GM18909 (cell line): ENCODE measurements around the gene STIL.
"Not testable (repeated sequence)": the region's sequence is repeated elsewhere in the genome, so short reads cannot be mapped to it uniquely, and the experiment has no call there.

Source experiments
- ATAC-seq: cut with Tn5 transposase; IDR thresholded peaks from one replicate; pipeline ENCODE4 v1.9.1; 2021; ENCODE audit warnings: mild to moderate bottlenecking; ENCODE audit not compliant: unreplicated experiment, poor library complexity

STIL gene

GRCh38 chr1:47313915-47314664, at the start of gene STIL:
Gene STIL, minus strand, starts transcription at chr1:47314147. Its CDS starts 3,828 bp downstream, at chr1:47310319.
- ATAC-seq: peak; percentile 98

DNA sequence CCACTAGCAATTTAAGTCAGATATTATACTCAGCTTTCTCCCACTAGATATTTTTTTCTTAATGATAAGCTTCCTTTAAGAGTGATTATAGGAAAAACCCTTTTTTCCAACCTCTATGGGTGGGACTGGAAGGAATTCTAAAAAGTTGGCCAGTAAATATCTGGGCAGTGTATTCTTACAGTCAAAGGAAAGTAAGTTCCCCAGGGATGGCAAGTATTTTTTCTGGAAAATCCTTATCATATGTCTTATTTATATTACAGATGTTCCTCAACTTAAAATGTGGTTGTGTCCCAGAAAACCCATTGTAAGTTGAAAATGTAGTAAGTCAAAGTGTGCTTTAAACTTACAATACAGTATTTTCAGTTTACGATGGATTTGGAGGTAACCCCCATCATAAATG, 48.9 kb upstream of the STIL start:
- ATAC-seq: no peak

GRCh38 chr1:47361380-47361779, 47.4 kb upstream of the STIL start:
- no peak for ATAC-seq

DNA sequence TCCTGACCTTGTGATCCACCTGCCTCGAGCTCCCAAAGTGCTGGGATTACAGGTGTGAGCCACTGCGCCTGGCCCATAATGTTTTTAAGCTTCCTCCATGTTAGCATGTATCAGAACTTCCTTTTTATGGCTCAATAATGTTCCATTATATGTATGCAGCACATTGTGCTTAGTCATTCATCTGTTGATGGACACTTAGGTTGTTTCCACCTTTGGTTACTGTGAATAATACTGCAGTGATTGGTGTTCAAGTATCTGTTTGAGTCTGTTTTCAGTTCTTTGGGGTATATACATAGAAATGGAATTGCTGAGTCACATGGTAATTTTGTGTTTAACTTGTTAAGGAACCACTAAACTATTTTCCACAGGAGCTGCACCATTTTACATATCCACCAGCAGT, 37.4 kb upstream of the STIL start:
- peak; percentile 92 for ATAC-seq

GRCh38 chr1:47348246-47348645, 34.3 kb upstream of the STIL start:
- no peak for ATAC-seq

DNA sequence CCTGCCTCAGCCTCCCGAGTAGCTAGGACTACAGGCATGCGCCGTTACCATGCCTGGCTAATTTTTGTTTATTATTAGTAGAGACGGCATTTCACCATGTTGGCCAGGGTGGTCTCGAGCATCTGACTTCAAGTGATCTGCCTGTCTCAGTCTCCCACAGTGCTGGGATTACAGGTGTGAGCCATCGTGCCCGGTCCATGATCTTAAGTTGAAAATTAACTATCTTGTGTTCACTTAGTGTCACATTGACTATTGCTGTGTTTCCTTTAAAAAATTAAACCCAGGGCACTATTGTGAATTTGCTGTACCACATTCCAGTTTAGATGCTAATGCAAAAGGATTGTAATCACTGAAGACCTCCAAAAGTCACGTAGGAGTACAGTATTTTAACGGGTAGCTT, 33.8 kb upstream of the STIL start:
- no peak for ATAC-seq

DNA sequence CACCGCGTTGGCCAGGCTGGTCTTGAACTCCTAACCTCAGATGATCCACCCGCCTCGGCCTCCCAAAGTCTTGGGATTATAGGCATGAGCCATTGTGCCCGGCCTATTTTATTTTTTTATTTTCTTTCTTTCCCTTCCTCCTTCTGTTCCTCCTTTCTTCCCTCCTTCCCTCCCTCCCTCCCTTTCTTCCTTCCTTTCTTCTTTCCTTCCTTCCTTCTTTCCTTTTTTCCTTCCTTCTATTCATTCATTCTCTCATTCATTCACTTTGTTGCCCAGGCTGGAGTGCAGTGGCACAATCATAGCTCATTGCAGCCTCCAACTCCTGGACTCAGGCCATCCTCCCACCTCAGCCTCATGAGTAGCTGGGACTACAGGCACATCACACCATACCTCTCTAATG, 33.0 kb upstream of the STIL start:
- ATAC-seq: not testable (repeated sequence)

GRCh38 chr1:47340227-47340626, 26.3 kb upstream of the STIL start:
- ATAC-seq: no peak

DNA sequence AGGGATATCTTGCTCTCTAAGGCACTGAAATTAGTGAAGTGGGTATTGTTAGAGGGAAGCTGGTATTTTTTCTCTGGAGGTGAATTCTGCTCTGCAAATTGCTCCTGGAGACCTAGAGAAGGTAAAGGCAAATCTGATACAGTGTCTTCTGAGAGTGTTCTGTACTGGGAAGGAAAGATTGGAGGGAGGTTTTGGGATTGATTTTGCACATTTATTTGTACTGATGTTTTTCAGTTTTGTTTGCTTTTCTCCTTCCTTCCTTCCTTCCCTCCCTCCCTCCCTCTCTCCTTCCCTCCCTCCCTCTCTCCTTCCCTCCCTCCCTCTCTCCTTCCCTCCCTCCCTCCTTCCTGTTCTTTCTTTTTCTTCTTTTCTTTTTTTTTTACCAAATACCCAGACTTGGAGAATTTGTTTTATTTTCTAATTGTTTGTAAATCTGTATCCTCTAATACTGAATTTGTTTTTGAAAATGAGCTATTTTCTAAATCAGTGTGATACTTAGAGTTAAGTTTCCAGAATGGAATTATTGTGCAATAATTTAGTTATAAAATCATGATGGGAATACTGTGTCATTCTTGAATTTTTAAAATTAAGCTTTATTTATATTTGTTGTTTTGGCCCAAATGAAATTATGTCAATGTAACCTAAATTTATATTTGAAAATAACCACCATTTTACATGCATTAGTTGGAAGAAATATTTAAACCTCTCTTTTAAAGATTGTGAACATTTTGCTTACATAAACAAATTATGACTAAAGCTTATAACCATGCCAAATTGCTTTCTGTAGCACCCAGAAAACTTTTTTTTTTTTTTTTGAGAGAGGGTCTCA, 24.5 kb upstream of the STIL start:
- ATAC-seq: no peak

DNA sequence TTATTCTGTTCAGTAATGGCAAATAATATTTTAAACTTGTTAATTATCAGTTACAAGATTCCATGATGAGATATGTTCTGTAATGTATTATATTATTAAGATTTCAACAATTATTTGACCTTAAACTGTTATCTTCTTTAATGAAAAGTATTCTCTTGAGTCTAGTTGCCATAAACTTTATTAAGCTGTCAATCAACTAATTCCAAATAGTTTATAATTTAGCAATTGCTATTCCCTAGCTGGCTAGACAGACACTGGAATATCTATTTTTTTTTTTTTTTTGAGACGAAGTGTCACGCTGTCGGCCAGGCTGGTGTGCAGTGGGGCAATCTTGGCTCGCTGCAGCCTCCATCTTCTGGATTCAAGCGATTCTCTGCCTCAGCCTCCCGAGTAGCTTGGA, 23.4 kb upstream of the STIL start:
- ATAC-seq: no peak

DNA sequence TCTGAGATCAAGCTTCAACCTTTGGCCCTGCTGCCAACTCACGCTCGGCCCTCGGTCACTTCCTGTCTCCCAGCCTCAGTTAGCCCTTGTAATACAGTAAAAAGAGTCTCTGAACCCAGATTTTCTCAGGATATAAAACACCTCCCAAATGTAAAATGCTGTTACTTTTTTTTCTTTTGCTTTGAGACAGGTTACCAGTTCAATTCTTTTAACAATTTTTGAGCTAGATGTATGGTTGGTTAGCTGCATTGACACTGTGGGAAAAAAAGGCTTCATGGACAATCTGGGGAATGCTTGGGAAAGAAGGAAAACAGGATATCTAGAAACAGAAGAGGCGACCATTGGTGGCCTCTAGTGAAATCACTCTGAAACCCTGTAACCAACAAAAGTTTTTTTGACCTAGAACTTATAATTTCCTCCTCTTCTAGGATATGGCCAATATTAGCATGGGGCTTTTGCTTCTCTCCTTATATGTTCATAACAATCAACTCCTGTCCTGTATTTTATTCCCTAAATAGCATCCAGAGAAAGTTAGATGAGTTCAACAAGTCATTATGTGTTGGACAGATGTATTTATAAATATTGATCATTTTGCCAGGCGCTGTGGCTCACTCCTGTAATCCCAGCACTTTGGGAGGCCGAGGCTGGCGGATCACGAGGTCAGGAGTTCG, 21.0 kb upstream of the STIL start:
- no peak for ATAC-seq

- ATAC-seq: peak; percentile 85
Measured at GRCh38 chr1:47333922-47334764, 20.2 kb upstream of the STIL start.

- ATAC-seq: peak; percentile 85
Measured at GRCh38 chr1:47333578-47333921, 19.6 kb upstream of the STIL start, which contains the start of gene CMPK1. Gene CMPK1, plus strand, starts transcription at chr1:47333790. Its CDS starts 156 bp downstream, at chr1:47333946.

DNA sequence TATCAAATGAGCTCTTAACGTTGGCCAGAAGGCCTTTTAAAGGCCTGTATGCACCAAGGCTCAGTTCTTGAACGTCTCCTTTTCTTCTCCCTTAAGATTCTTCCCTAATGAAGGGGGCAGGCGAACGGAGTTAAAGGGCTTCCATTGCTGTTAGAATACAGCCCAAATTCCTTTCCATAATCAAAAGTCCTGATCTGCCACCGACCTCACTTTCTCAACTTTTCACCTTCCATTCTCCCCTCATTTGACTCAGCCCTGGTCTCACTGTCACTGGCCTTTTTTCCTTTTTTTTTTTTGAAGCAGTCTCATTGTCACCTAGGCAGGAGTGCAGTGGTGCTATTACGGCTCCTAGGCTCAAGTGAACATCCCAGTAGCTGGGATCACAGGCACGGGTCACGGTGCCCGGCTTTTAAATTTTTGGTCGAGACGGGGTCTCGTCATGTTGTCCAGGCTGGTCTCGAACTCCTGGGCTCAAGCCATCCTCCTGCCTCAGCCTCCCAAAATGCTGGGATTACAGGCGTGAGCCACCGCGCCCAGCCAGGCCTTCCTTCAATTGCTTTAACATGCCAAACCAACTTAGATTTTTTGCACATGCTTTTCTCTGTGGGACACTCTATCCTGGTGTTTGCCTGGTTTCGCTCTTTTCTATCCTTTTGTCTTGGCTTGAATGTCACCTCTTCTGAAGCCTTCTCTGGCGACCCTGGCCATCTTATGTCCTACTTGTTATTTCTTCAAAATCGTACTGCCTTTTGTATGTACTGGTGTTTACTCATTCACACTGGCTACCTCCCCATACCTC, 19.0 kb upstream of the STIL start:
- no peak for ATAC-seq

DNA sequence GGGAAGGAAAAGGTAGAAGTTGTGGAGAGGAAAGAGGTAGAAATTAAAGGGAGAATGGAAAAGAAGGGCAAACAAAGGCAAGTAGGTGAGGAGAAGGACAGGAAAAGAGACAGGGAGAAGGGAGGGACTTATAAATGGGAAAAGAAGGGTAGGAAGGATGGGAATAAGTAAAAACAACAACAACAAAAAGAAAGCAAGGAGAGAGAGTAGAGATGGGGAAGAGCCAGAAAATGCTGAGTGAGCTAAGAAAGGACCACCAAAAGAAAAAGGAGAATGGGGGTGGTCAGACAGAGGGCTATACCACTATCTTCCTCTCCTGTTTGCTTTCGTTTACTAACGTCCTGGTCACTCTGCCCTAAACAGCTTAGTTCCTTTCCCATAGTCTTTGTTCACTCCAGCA, 17.9 kb upstream of the STIL start:
- ATAC-seq: no peak

DNA sequence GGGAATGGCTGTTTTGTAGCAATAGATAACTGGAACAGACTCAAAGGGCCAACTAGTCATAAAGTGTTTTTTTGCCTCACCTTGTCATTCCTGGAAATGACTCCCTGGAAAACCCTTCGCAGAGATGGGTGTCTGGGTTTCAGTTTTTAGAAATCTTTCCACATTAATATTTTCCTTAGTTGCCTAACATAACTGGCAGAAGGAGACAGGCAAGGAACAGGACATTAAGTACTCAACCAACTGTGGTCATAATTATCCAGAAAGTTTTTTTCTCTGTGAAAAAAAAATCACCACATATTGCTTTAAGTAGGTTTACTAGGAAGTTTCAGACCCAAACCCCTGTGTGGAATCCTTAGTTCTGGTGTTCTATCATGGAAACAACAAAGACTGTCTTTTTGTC, 16.3 kb upstream of the STIL start:
- no peak for ATAC-seq

DNA sequence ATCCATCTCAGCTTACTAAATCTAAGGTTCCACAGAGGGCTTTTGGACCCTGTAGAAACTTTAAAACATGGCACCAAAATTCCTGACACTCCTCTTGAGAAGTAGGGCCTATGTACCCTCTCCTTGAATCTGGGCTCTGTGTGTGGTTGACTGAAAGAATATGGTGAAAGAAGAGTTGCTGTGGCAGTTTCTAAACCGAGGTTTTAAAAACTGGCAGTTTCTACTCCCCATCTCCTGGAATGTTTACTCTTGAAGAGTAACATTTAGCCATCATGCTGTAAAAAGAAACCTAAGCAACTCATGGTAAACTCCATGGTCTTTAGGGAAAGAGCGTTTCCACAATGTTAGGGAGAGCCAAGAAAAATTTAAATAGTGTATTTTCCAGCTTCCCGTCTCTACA, 15.0 kb upstream of the STIL start:
- no peak for ATAC-seq

DNA sequence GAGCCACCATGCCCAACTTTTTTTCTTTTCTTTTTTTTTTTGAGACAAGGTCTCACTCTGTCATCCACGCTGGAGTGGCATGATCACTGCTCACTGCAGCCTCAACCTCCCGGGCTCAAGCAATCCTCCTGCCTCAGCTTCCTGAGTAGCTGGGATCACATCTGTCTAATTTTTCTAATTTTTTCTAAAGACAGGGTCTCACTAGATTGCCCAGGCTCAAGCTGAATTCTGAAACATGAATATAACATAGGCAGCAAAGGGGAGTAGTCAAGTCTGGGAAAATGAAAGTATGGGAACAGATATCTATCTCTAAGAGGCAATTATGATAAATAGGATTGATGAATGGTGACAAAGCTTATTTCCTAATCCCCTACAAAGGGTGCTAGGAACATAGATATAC, 12.3 kb upstream of the STIL start:
- no peak for ATAC-seq

DNA sequence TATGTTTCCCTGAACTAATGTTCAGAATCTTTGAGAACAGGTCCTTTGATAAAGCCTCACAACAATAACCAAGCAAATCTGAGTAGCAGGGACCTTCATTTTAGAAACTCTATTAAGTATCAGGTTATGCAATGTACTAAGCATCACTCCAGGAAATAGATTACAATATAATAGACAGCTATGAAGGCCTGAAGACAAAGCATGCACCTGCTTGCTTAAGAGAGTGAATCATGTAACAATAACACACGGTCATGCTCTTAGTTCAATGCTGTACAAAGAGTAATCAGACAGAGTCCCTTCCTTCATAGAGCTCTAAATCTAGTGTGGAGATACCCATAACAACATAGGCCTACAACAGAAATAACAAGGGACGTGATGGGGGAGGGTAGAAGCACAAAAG, 11.6 kb upstream of the STIL start:
- no peak for ATAC-seq

DNA sequence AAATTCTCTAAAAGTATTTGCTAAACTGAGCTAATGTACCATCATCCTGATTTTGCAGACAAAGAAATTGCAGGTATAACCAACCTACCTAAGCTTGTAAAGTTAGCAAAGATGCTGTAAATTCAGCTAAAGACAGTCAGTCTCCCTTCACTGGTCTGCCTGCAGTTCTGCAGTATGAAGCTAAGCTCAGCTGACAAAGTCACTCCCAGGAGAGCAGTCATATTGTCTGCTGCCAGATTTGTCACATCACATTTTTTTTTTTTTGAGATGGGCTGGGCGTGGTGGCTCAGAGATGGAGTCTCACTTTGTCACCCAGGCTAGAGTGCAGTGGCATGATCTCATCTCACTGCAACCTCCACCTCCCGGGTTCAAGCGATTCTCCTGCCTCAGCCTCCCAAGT, 10.7 kb upstream of the STIL start:
- no peak for ATAC-seq
